Spinal cord (tissue), 10 donors: ENCODE data around the gene SPAAR. TPM values are rescaled to one million over a fixed set of nuclear protein-coding genes. Genes with fewer than 3 reads are reported as not detected.

Experiments used
- DNase-seq, 6 donors: peaks; one replicate each; pipeline versions ENCODE4 v3.0.0 to v3.0.0-alpha.2; 2013 to 2015; ENCODE audit warnings: low spot score in 6 of 6, low read depth in 4 of 6
- H3K27ac ChIP-seq: one replicate; pipeline ENCODE4 v1.5.1; 2013; ENCODE audit warnings: low read depth, low read length, control low read depth
- H3K27me3 ChIP-seq: one replicate; pipeline ENCODE4 v1.6.1; 2013; ENCODE audit warnings: low read length; ENCODE audit not compliant: control insufficient read depth, insufficient read depth
- H3K36me3 ChIP-seq: one replicate; pipeline ENCODE4 v1.6.1; 2013; ENCODE audit warnings: low read length; ENCODE audit not compliant: control insufficient read depth, insufficient read depth
- H3K4me1 ChIP-seq: one replicate; pipeline ENCODE4 v1.6.1; 2013; ENCODE audit warnings: low read length; ENCODE audit not compliant: control insufficient read depth, insufficient read depth
- H3K4me3 ChIP-seq: one replicate; pipeline ENCODE4 v1.5.1; 2013; ENCODE audit warnings: low read depth, low read length, control low read depth
- H3K9me3 ChIP-seq: one replicate; pipeline ENCODE4 v1.6.1; 2013; ENCODE audit warnings: low read length; ENCODE audit not compliant: control insufficient read depth, insufficient read depth
- WGBS: methylation state at CpG from one replicate; pipeline ENCODE4 v1.1.5; 2013; ENCODE audit warnings: missing lambda C conversion rate; ENCODE audit not compliant: insufficient coverage; 5-methylcytosine and 5-hydroxymethylcytosine counted together
- polyA plus RNA-seq, 2 donors: library from polyadenylated mRNA; unstranded; fragments of 120-200 nt; gene quantifications; one replicate each; pipeline ENCODE4 v1.2.1, GENCODE V29; 2013; ENCODE audit not compliant: insufficient read length in 2 of 2
- total RNA-seq, 2 donors: library from RNA; depleted of rRNA in 1 of 2; stranded (reverse); fragments of 120-200 nt in 1 of 2; fragments of >200 nt in 1 of 2; gene quantifications; one replicate each; pipeline versions ENCODE4 v1.2.3 to v1.2.4, GENCODE V29; 2013 to 2014
- donor health status: healthy.

Gene SPAAR
- total and polyA plus RNA-seq, 4 donors: 0.69 to 1.8 (median 1.2) TPM

- H3K36me3 ChIP-seq: no peaks in the 10 kb centered on the region
- H3K27me3 ChIP-seq: peaks cover 6% of the 10 kb centered on the region
- no peak overlapping the region for H3K4me3 ChIP-seq
- no peak for DNase-seq
- WGBS: 89% methylated on average over 5 of the region's 5 CpGs
- no peaks in the 10 kb centered on the region for H3K9me3 ChIP-seq
- no peak overlapping the region for H3K27ac ChIP-seq
- no peaks in the 10 kb centered on the region for H3K4me1 ChIP-seq
Observed at GRCh38 chr9:35956651-35957050, 47.4 kb downstream of the SPAAR start.

GRCh38 chr9:35958104-35958837, 49.0 kb downstream of the SPAAR start, which contains the start of gene OR2S2:
OR2S2 (minus strand) TSS chr9:35958154; CDS start chr9:35958098, 56 bp downstream.
- Histone ChIP-seq H3K4me1 (peaks cover 3% of the 10 kb centered on the region), H3K27ac (no peak within 1 kb of the TSS), H3K9me3 (no peaks in the 10 kb centered on the region), H3K4me3 (no peak within 1 kb of the TSS), H3K36me3 (no peaks in the 10 kb centered on the region), H3K27me3 (peaks cover 4% of the 10 kb centered on the region)
- WGBS: 94% methylated on average over 2 of the region's 5 CpGs
- no peak for DNase-seq

- DNase-seq: no peak
- Histone ChIP-seq H3K4me1 (peaks cover 3% of the 10 kb centered on the region), H3K4me3 (no peak overlapping the region), H3K36me3 (no peaks in the 10 kb centered on the region), H3K27ac (no peak overlapping the region), H3K9me3 (no peaks in the 10 kb centered on the region), H3K27me3 (no peaks in the 10 kb centered on the region)
- WGBS: 100% methylated on average over 1 of the region's 3 CpGs
Observed at GRCh38 chr9:35960039-35960655, 50.9 kb downstream of the SPAAR start.

Other genes starting within 250 kb of the SPAAR start
- gene ARHGEF39, start 244.3 kb upstream of the SPAAR start, total RNA-seq: 1 to 10 TPM in 1 of 2 donors, under 1 TPM in 1; 0.79 to 1.5 TPM
- gene ARHGEF39, start 244.3 kb upstream of the SPAAR start, polyA plus RNA-seq: 1 to 10 TPM; 3.2 to 4.5 TPM
- 1 to 10 TPM in 1 of 2 donors, not detected in 1; 3.1 TPM for gene CA9, start 235.6 kb upstream of the SPAAR start, total RNA-seq
- under 1 TPM; 0.38 to 0.96 TPM for gene CA9, start 235.6 kb upstream of the SPAAR start, polyA plus RNA-seq
- gene TPM2, start 219.6 kb upstream of the SPAAR start, total RNA-seq: 100 to 1,000 TPM in 1 of 2 donors, 10 to 100 TPM in 1; 29.6 to 191 TPM
- gene TPM2, start 219.6 kb upstream of the SPAAR start, polyA plus RNA-seq: 100 to 1,000 TPM in 1 of 2 donors, 10 to 100 TPM in 1; 76.6 to 117 TPM
- 100 to 1,000 TPM in 1 of 2 donors, 10 to 100 TPM in 1; 73.7 to 135 TPM for gene TLN1, start 177.3 kb upstream of the SPAAR start, total RNA-seq
- gene TLN1, start 177.3 kb upstream of the SPAAR start, polyA plus RNA-seq: 10 to 100 TPM; 75.5 to 90.5 TPM
- 10 to 100 TPM; 29.6 to 48.2 TPM for gene CREB3, start 176.8 kb upstream of the SPAAR start, total RNA-seq
- gene CREB3, start 176.8 kb upstream of the SPAAR start, polyA plus RNA-seq: 10 to 100 TPM; 50.7 to 53.6 TPM
- gene GBA2, start 160.3 kb upstream of the SPAAR start, total RNA-seq: 10 to 100 TPM; 46.9 to 74.4 TPM
- gene GBA2, start 160.3 kb upstream of the SPAAR start, polyA plus RNA-seq: 100 to 1,000 TPM; 109 to 131 TPM
- 10 to 100 TPM; 12.7 to 21.2 TPM for gene RGP1, start 160.2 kb upstream of the SPAAR start, total RNA-seq
- gene RGP1, start 160.2 kb upstream of the SPAAR start, polyA plus RNA-seq: 10 to 100 TPM; 21.9 to 23.5 TPM
- under 1 TPM in 1 of 2 donors, not detected in 1; 0.77 TPM for gene MSMP, start 155.2 kb upstream of the SPAAR start, total RNA-seq
- 1 to 10 TPM in 1 of 2 donors, not detected in 1; 1.6 TPM for gene MSMP, start 155.2 kb upstream of the SPAAR start, polyA plus RNA-seq
- 10 to 100 TPM; 15.0 to 24.9 TPM for gene NPR2, start 117.9 kb upstream of the SPAAR start, total RNA-seq
- gene NPR2, start 117.9 kb upstream of the SPAAR start, polyA plus RNA-seq: 10 to 100 TPM; 36.9 to 39.5 TPM
- gene SPAG8, start 97.2 kb upstream of the SPAAR start, total RNA-seq: 10 to 100 TPM in 1 of 2 donors, 1 to 10 TPM in 1; 4.2 to 54.4 TPM
- gene SPAG8, start 97.2 kb upstream of the SPAAR start, polyA plus RNA-seq: 10 to 100 TPM; 12.7 to 16.5 TPM
- 10 to 100 TPM; 16.3 to 57.5 TPM for gene HINT2, start 94.4 kb upstream of the SPAAR start, total RNA-seq
- 10 to 100 TPM; 39.4 to 43.4 TPM for gene HINT2, start 94.4 kb upstream of the SPAAR start, polyA plus RNA-seq
- under 1 TPM in 1 of 2 donors, not detected in 1; 0.06 TPM for gene FAM221B, start 80.8 kb upstream of the SPAAR start, total RNA-seq
- under 1 TPM; 0.41 to 0.73 TPM for gene FAM221B, start 80.8 kb upstream of the SPAAR start, polyA plus RNA-seq
- 1 to 10 TPM; 7.3 to 10.0 TPM for gene TMEM8B, start 80.3 kb upstream of the SPAAR start, total RNA-seq
- 10 to 100 TPM; 58.1 to 58.8 TPM for gene TMEM8B, start 80.3 kb upstream of the SPAAR start, polyA plus RNA-seq
- gene OR13J1, start 39.1 kb upstream of the SPAAR start, total RNA-seq: under 1 TPM in 1 of 2 donors, not detected in 1; 0.10 TPM
- under 1 TPM in 1 of 2 donors, not detected in 1; 0.35 TPM for gene OR13J1, start 39.1 kb upstream of the SPAAR start, polyA plus RNA-seq
- 1 to 10 TPM in 1 of 2 donors, not detected in 1; 1.6 TPM for gene HRCT1, start 3.3 kb upstream of the SPAAR start, total RNA-seq
- 1 to 10 TPM in 1 of 2 donors, under 1 TPM in 1; 0.81 to 1.2 TPM for gene HRCT1, start 3.3 kb upstream of the SPAAR start, polyA plus RNA-seq
- not detected for gene OR2S2, start 48.7 kb downstream of the SPAAR start, total RNA-seq
- gene OR2S2, start 48.7 kb downstream of the SPAAR start, polyA plus RNA-seq: not detected
- 10 to 100 TPM; 19.2 to 19.4 TPM for gene RECK, start 127.4 kb downstream of the SPAAR start, total RNA-seq
- 10 to 100 TPM; 10.9 to 15.4 TPM for gene RECK, start 127.4 kb downstream of the SPAAR start, polyA plus RNA-seq
- gene GLIPR2, start 227.2 kb downstream of the SPAAR start, total RNA-seq: 10 to 100 TPM; 30.6 to 31.8 TPM
- 10 to 100 TPM; 51.3 to 56.1 TPM for gene GLIPR2, start 227.2 kb downstream of the SPAAR start, polyA plus RNA-seq